K562 (cell line): ENCODE measurements around the gene ALG9. TPM values are rescaled to one million over a fixed set of nuclear protein-coding genes. Genes with fewer than 3 reads are reported as not detected.

Source experiments
- ATAC-seq: fragments of 200-7000 bp; cut with Tn5 transposase; 3 replicates; pipeline ENCODE4 v1.9.1; 2020; ENCODE audit warnings: moderate library complexity
- BruUV-seq: library from RNA; stranded (reverse); fragments of 400-500 nt; replicated peaks from 2 replicates; lab custom pipeline; 2021; lab: Mats Ljungman, UMichigan
- CTCF ChIA-PET: fragments of 300-600 bp; formaldehyde crosslinking; extraction: SDS; loops from one replicate; lab custom pipeline; 2021; ENCODE audit warnings: low intra/inter-chr PET ratio; lab: Yijun Ruan, JAX
- POLR2A ChIA-PET: fragments of 300-600, 350-650 bp; sonication (Branson Sonifier 250); formaldehyde crosslinking; extraction: SDS; loops from one replicate; lab custom pipeline; 2021; ENCODE audit warnings: antibody characterized with exemption, inconsistent platforms; lab: Yijun Ruan, JAX
- DNase-seq, 4 experiments: peaks; one replicate each; pipeline versions ENCODE4 v3.0.0 to v3.0.0-alpha.2; 2011 to 2018; ENCODE audit warnings: low spot score in 3 of 4, mixed read lengths in 3 of 4; ENCODE audit errors: extremely low read depth in 1 of 4
- FAIRE-seq: peaks from 2 replicates; lab custom pipeline; 2011; peaks lifted over from hg19 to GRCh38; lab: Jason Lieb, UNC
- H2AFZ ChIP-seq: 2 replicates; pipeline ENCODE4 v1.6.0; 2011; ENCODE audit warnings: low read depth, low read length, control low read depth, inconsistent platforms
- H3K27ac ChIP-seq: fragments of 200-600 bp; 3 replicates; pipeline ENCODE4 v1.8.0; 2011; ENCODE audit warnings: low read depth, mild to moderate bottlenecking, control low read depth, inconsistent platforms, low read length, moderate library complexity, mixed read lengths; ENCODE audit errors: extremely low read depth
- H3K27me3 ChIP-seq, 2 experiments: fragments of 300-600 bp in 1 of 2; 2 replicates in 1 of 2; 3 replicates in 1 of 2; pipeline versions ENCODE4 v1.6.0 to v1.8.0; 2011; ENCODE audit warnings: inconsistent platforms in 2 of 2, low read length in 2 of 2, mild to moderate bottlenecking in 1 of 2, mixed read lengths in 1 of 2, moderate library complexity in 1 of 2; ENCODE audit not compliant: control insufficient read depth in 2 of 2, insufficient read depth in 2 of 2
- H3K36me3 ChIP-seq: fragments of 300-600 bp; 3 replicates; pipeline ENCODE4 v1.8.0; 2011; ENCODE audit warnings: mild to moderate bottlenecking, low read length, inconsistent platforms; ENCODE audit not compliant: control insufficient read depth, insufficient read depth
- H3K4me1 ChIP-seq, 2 experiments: fragments of 200-600 bp in 1 of 2; replicated peaks in 1 of 2; 2 replicates in 1 of 2; 3 replicates in 1 of 2; pipeline versions ENCODE4 v1.5.1 to v1.8.0; 2011; ENCODE audit warnings: inconsistent platforms in 2 of 2, low read length in 2 of 2, mild to moderate bottlenecking in 1 of 2, mixed read lengths in 1 of 2, moderate library complexity in 1 of 2; ENCODE audit not compliant: control insufficient read depth in 2 of 2, insufficient read depth in 2 of 2
- H3K4me2 ChIP-seq: 2 replicates; pipeline ENCODE4 v1.6.1; 2011; ENCODE audit warnings: low read length, control low read depth, inconsistent platforms, mixed read lengths; ENCODE audit not compliant: insufficient read depth
- H3K4me3 ChIP-seq: fragments of 200-600 bp; sonication (generic), shearing (Covaris generic); 2 replicates; pipeline ENCODE4 v1.5.1; 2016; ENCODE audit warnings: control low read depth, inconsistent platforms
- H3K79me2 ChIP-seq: fragments of 200-600 bp; 3 replicates; pipeline ENCODE4 v1.8.0; 2011; ENCODE audit warnings: low read length, inconsistent platforms; ENCODE audit not compliant: control insufficient read depth, insufficient read depth
- H3K9ac ChIP-seq, 2 experiments: 2 replicates each; pipeline versions ENCODE4 v1.6.0 to v1.6.1; 2011; ENCODE audit warnings: low read depth in 2 of 2, low read length in 2 of 2, control low read depth in 1 of 2, inconsistent platforms in 1 of 2, mild to moderate bottlenecking in 1 of 2, mixed read lengths in 1 of 2; ENCODE audit not compliant: insufficient read depth in 1 of 2
- H3K9me1 ChIP-seq: one replicate; pipeline ENCODE4 v1.6.0; 2011; ENCODE audit warnings: inconsistent platforms, mild to moderate bottlenecking, low read length, moderate library complexity; ENCODE audit not compliant: control insufficient read depth, insufficient read depth
- H3K9me3 ChIP-seq: replicated peaks from 2 replicates; pipeline ENCODE4 v1.5.1; 2011; ENCODE audit warnings: low read depth, low read length, inconsistent platforms; ENCODE audit not compliant: control insufficient read depth, insufficient read depth
- H4K20me1 ChIP-seq: replicated peaks from 2 replicates; pipeline ENCODE4 v1.6.1; 2011; ENCODE audit warnings: low read length, inconsistent platforms, mixed read lengths; ENCODE audit not compliant: control insufficient read depth, insufficient read depth
- CBX8 ChIP-seq: fragments of 200-600 bp; sonication (generic); IDR thresholded peaks from 2 replicates; pipeline ENCODE4 v1.6.1; 2012; ENCODE audit warnings: borderline replicate concordance, mixed run types, low read depth, mild to moderate bottlenecking, moderate library complexity, mixed read lengths, low read length, control low read depth, inconsistent platforms; ENCODE audit not compliant: poor library complexity, severe bottlenecking; ENCODE audit errors: extremely low read depth
- HIVEP1 ChIP-seq: fragments of 250-450 bp; sonication (Bioruptor Pico); IDR thresholded peaks from 2 replicates; pipeline ENCODE4 v1.4.0; 2020; ENCODE audit warnings: mild to moderate bottlenecking
- MTA1 ChIP-seq: fragments of 450-650 bp; IDR thresholded peaks from 2 replicates; pipeline ENCODE4 v1.6.1; 2017; ENCODE audit warnings: borderline replicate concordance
- RBM25 ChIP-seq: fragments of 200-400 bp; formaldehyde crosslinking; IDR thresholded peaks from 2 replicates; pipeline ENCODE4 v1.6.1; 2018; ENCODE audit warnings: low read length, low read depth, moderate library complexity; ENCODE audit not compliant: severe bottlenecking
- ZNF146 ChIP-seq: IDR thresholded peaks from one replicate; pipeline ENCODE4 v1.6.1; 2018; ENCODE audit warnings: missing compliant biosample characterization; ENCODE audit not compliant: unreplicated experiment
- ZNF696 ChIP-seq: fragments of 250-450 bp; sonication (Bioruptor Pico); conservative IDR thresholded peaks from 2 replicates; pipeline ENCODE4 v1.4.0; 2020; ENCODE audit warnings: mild to moderate bottlenecking, moderate library complexity
- WGBS: fragments of 100-300 bp; shearing (Covaris generic); methylation state at CpG from one replicate; pipeline ENCODE4 v1.1.6; 2016; ENCODE audit warnings: low coverage, mixed read lengths; ENCODE audit not compliant: insufficient coverage; ENCODE audit errors: missing lambda C conversion rate; 5-methylcytosine and 5-hydroxymethylcytosine counted together
- in situ Hi-C: fragments of 300-500 bp; cut with MboI; formaldehyde crosslinking; loops from 4 replicates; pipeline ENCODE4 v1.15.0; 2018; ENCODE audit warnings: inconsistent platforms, mixed read lengths
- intact Hi-C: fragments of 100-400 bp; cut with micrococcal nuclease; formaldehyde crosslinking; loops from 2 replicates; pipeline ENCODE4 v1.14.2; 2022
- polyA plus RNA-seq, 8 experiments: library from polyadenylated mRNA; depleted of rRNA in 4 of 8; stranded (reverse) in 5 of 8; unstranded in 3 of 8; fragments of >200 nt; fragmentation: Nextera tagmentation in 2 of 8; fragmentation: Illumina TruSeq in 1 of 8; extraction: Ambion mirVana in 2 of 8; extraction: Trizol in 1 of 8; gene quantifications; 2 replicates each; pipeline versions ENCODE4 v1.2.1 to v1.2.3, GENCODE V29; 2011 to 2014; ENCODE audit warnings: inconsistent platforms in 1 of 8, missing spikeins in 1 of 8
- total RNA-seq, 7 experiments: library from RNA; depleted of rRNA in 6 of 7; stranded (reverse); fragments of >200 nt in 6 of 7; fragmentation: Illumina TruSeq in 2 of 7; extraction: Trizol in 2 of 7; gene quantifications; 2 replicates each; pipeline versions ENCODE4 v1.2.1 to v1.2.3, GENCODE V29; 2011 to 2021; ENCODE audit warnings: low replicate concordance in 1 of 7

Gene ALG9
- total and polyA plus RNA-seq, 9 of the 15 experiments (the other 6 are each of a cell fraction or from before 2014, with no cell fraction given), result 11.5 to 40.5 (median 24.9) TPM

DNA sequence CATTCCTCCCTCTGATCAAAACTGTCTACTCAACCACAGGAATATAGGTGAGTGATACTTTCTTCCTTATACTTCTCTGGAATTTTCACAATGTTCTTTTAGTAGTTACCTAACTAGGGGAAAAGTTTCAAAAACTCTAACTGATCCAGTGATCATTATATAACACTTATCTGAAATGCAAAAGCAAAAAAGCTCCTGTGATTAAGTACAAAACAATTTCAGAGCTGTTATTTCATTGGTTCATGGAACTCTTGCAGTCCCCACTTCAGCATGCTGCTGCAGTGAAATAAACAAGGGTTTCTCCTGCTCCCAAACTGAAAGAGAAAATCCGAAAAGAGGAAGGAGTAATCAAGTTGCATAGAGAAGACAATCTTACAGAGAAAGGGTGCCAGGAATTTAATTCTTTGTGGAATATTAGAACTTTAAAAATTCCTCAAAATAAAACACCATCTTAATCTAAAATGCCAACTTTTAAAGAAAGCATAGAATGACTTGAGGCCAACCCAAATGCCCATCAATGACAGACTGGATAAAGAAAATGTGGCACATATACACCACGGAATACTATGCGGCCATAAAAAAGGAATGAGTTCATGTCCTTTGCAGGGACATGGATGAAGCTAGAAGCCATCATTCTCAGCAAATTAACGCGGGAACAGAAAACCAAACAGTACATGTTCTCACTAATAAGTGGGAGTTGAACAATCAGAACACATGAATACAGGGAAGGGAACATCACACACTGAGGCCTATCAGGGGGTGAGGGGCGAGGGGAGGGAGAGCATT, 125.5 kb downstream of the ALG9 start:
- H3K9ac ChIP-seq, result no peak overlapping the region
- H3K36me3 ChIP-seq, result peaks cover 90% of the 10 kb centered on the region
- ChIA-PET CTCF (no interaction called here), POLR2A (no interaction called here)
- 84% methylated on average over 6 of the region's 6 CpGs for WGBS
- no peak overlapping the region for H2AFZ ChIP-seq
- no peaks in the 10 kb centered on the region for H3K79me2 ChIP-seq
- BruUV-seq, result no TSS peak
- H3K4me2 ChIP-seq, result no peak overlapping the region
- H3K27ac ChIP-seq, result no peak overlapping the region
- DNase-seq (no peak), ATAC-seq (no peak), FAIRE-seq (no peak)
- intact Hi-C loops (no loop called here), in situ Hi-C loops (no loop called here)
- no peaks in the 10 kb centered on the region for H3K27me3 ChIP-seq
- no peaks in the 10 kb centered on the region for H4K20me1 ChIP-seq
- TF ChIP-seq ZNF146 (CRISPR knock-in tag) (peak; percentile 92), MTA1 (no peak), RBM25 (peak; percentile 36)
- no peak overlapping the region for H3K4me3 ChIP-seq
- no peaks in the 10 kb centered on the region for H3K9me1 ChIP-seq
- H3K4me1 ChIP-seq, result no peaks in the 10 kb centered on the region; a peak in 1 of 5 replicates
- H3K9me3 ChIP-seq, result no peaks in the 10 kb centered on the region

- intact Hi-C loops (no loop called here), in situ Hi-C loops (no loop called here)
- H3K36me3 ChIP-seq, result peaks cover 87% of the 10 kb centered on the region
- WGBS, result 95% methylated on average over 2 of the region's 2 CpGs
- FAIRE-seq (no peak), DNase-seq (no peak), ATAC-seq (no peak)
- no peak overlapping the region for H3K4me3 ChIP-seq
- no TSS peak for BruUV-seq
- no peaks in the 10 kb centered on the region for H4K20me1 ChIP-seq
- no peak overlapping the region for H3K27ac ChIP-seq
- H2AFZ ChIP-seq, result no peak overlapping the region
- ChIA-PET POLR2A (interaction anchor here (0.8 to 0.9 kb wide), 2 partner anchors 12 to 14 kb away, joined by 3 read pairs; no protein-coding TSS in a partner anchor), CTCF (no interaction called here)
- no peaks in the 10 kb centered on the region for H3K27me3 ChIP-seq
- no peaks in the 10 kb centered on the region for H3K9me1 ChIP-seq
- H3K79me2 ChIP-seq, result no peaks in the 10 kb centered on the region
- no peak overlapping the region for H3K4me2 ChIP-seq
- no peaks in the 10 kb centered on the region; a peak in 1 of 5 replicates for H3K4me1 ChIP-seq
- no peak for TF ChIP-seq HIVEP1
- TF ChIP-seq CBX8, result no peak
- no peak for TF ChIP-seq ZNF696
- no peak overlapping the region for H3K9ac ChIP-seq
- H3K9me3 ChIP-seq, result no peaks in the 10 kb centered on the region
Observed at GRCh38 chr11:111743700-111744099, 127.7 kb downstream of the ALG9 start.
